Right ventricle myocardium superior (tissue), 1 donor: Measurements from ENCODE around the gene RIPK3. TPM values are rescaled to one million over a fixed set of nuclear protein-coding genes. Genes with fewer than 3 reads are reported as not detected.
A peak's percentile ranks its signal among the peaks of the same experiment; 100 is the strongest.

Experiments
- ATAC-seq: fragments of 200-7000 bp; cut with Tn5 transposase; one replicate; pipeline ENCODE4 v1.9.1; 2020; ENCODE audit warnings: mild to moderate bottlenecking; ENCODE audit not compliant: poor library complexity
- DNase-seq: peaks from one replicate; pipeline ENCODE4 v3.0.0-alpha.2; 2020
- intact Hi-C: fragments of 100-400 bp; cut with DNase I; formaldehyde crosslinking; loops from one replicate; pipeline ENCODE4 v1.11.2; 2022
- total RNA-seq: library from RNA; stranded (reverse); fragmentation: NEBNext Ultra II Directional; extraction: Animal tissue kit (Norgen Biotek cat#: 25700); gene quantifications from one replicate; pipeline ENCODE4 v1.2.1, GENCODE V29; 2021
- donor health status: DM: no; HTN: yes; CAD: no; lungs with severe emphysema.

The RIPK3 gene
- total RNA-seq, 1 donor from 2014 or later: 2.9 TPM

DNA sequence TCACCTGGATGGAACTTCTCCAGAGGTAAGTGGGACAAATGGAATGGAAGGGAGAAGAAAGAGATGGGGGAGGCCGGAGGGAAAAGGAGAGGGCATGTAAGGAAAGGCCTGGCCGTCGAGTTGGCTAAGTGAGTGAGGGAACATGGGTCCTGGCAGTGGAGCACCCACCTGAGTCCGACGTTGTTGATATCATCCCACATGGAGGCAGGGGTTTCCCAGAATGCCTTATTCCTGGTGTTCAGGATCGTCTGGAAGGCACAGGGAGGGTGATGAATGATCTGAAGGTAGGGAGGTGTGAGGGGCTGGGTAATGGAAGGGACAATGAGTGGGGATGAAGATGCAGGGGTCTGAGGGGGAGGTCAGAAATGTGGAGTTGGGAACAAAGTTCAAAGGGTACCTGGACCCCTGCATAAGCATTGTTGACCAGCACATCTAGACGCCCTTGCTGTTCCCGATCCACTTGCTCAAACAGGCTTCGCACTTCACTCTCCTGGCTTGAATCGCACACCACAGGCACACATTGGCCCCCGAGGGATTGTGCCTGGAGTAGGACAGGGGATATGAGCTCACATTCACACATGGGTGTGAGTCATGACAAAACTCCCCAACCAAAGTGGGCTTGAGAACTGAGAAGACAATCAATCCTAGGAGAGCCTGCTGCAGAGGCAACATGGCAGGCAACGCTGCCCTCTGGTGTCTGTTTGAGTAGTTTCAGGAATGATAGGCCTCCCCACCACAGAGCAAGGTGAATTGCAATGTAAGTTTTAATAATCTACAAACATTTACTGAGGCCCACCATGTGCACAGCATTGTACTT lies 43.2 kb downstream of the RIPK3 start:
- ATAC-seq (peak; percentile 62), DNase-seq (peak; percentile 70)
- intact Hi-C loops: loop anchor here (2.0 kb wide), 1 partner anchor 54 kb away; the partner anchor contains the start of gene TINF2

DNA sequence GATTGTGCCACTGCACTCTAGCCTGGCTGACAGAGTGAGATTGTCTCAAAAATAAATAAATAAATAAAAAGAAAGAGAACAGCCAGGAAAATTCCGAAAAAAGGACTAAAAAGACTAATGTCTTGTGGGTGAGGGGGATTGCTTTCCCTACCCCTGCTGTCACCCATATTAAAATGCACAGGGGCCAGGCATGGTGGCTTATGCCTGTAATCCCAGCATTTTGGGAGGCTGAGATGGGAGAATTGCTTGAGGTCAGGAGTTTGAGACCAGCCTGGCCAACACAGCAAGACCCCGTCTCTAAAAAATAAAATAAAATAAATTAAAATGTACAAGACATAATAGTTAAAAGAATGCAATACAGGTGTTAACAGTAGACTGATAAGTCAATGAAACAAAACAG lies 46.3 kb downstream of the RIPK3 start:
- intact Hi-C loops: loop anchor here (5.0 kb wide), 1 partner anchor 36 kb away; no protein-coding TSS in a partner anchor
- ATAC-seq (no peak), DNase-seq (no peak)

DNA sequence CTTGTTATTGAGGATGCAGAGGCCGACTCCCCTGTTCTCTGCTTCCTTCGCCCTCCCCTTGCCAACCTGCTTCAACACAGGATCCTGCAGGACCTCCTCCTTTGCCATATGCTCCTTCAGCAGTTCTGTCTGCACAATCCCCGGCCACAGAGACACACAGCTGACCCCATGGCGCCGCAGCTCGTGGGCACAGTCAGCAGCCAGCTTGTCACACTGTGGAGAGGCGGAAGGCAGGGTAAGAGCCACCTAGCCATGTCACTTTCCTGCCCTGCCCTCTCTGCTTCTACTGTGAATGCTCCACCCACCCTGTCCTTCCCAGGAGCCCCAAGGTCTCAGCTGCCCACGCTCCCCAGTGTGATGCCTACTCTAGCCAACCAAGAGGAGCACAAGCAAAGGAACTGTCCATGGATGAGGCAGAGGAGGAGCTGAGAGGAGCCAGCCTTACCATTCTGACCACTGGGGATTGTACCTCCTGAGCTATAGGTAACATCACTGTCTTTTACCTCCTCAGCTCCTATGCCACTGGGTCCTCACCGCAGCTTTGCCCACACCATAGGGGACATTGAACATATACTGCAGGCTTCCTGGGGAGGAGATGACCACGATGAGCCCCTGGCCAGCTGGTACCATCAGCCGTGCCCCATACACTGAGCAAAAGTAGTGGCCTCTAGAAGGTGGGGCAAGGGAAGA lies 47.5 kb downstream of the RIPK3 start:
- ATAC-seq (no peak), DNase-seq (no peak)
- intact Hi-C loops: loop anchor here (5.0 kb wide), 1 partner anchor 35 kb away; no protein-coding TSS in a partner anchor

DNA sequence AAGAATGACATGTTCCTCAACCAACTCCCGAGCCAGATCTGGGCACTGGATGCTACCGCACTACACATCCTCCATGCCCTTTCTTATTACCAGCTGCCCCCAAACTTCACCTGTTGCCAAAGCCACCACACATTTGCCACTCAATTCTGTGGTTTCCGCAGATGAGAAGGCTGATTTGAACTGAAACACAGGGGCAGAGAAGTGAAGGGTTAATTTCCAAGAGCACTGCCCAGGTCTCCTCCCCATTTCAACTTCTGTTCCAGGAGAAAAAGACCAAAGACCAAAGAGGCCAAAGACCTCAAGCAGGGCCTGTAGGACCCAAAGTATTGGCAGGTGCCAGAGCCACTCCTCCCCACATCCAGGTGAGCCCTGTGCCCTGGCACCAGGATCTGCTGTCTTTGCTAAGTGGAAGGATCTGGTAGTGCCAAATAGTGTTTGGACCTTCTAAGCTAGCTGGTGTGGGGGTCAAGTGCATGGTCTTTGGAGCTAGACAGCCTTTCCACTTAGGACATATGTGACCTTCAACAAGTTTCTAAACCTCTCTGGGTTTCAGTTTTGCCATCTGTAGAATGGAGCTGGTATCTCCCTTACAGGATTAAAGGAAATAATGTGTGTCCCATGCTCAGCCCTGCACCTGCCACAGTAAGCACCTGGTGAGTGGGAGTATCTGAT lies 48.2 kb downstream of the RIPK3 start:
- DNase-seq (no peak), ATAC-seq (no peak)
- intact Hi-C loops: loop anchor here (5.0 kb wide), 1 partner anchor 34 kb away; no protein-coding TSS in a partner anchor

DNA sequence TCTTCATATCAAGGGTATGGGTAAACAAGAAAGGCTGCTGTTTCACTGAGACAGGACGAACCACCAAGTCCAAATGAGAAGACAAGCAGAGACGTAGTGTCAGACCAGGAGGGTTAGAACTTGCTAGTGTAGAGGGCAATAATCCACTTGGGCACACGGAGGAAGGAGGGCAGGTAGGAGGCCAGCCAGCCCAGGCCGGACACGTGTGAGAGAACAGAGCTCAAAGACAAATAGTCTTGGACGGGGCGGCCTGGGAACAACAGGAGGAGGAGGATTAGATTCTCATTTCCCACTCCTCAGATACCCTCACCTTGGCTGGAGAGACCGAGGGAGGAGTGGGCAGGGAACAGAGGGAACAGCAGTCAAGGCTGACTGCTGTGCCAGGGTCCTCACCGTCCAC lies 49.0 kb downstream of the RIPK3 start:
- no peak for ATAC-seq

DNA sequence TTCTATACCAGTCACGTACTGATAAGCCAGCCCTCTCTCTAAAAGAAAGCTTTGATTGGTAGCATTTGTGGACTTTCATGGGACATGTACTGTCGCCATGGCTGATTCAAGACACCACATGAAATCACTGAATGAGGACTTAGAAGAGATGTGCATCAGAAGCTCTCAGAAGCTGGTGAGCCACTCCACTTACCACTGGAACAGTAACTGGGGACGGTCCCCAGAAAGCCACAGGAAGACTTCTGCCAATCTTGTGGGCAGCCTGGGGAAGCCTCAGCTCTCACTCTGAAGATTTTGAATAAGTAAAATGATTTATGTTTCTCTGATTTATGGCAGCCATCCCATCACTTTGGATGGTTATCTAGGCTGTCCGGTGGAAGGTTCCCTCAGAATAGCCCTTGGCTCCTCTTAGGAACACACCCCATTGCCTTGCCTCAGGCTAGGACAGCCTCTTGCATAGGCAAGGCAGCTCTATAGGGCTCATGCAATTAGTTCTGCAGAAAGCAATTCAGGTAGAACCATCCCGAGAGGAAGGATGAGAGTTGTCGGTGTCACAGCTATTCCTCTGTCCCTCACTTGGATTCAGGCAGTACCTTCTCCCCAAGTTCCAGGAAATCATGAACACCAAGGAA lies 50.0 kb downstream of the RIPK3 start:
- DNase-seq (no peak), ATAC-seq (no peak)
- intact Hi-C loops: loop anchor here (5.0 kb wide), 1 partner anchor 32 kb away; no protein-coding TSS in a partner anchor

More for the DNA sequence above, 49.0 kb downstream of the RIPK3 start:
- intact Hi-C loops: loop anchor here (5.0 kb wide), 1 partner anchor 33 kb away; no protein-coding TSS in a partner anchor
- no peak for DNase-seq

DNA sequence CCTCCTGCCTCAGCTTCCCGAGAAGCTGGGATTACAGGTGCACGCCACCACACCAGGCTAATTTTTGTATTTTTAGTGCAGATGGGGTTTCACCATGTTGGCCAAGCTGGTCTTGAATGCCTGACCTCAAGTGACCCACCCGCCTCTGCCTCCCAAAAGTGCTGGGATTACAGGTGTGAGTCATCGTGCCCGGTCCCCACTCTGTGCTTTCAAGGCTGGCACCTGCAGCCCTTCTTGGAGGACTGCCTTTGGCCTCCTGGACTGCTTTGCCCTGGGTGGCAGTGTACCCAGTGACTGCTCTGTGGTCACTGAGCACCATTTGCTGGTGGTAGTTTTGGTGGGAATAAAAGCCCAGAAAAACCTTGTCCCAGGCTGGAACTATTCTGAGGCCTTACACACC lies 52.8 kb downstream of the RIPK3 start:
- intact Hi-C loops: no loop called here
- DNase-seq (no peak), ATAC-seq (no peak)

Other genes starting within 250 kb of the RIPK3 start
- gene PCK2, start 245.7 kb downstream of the RIPK3 start, total RNA-seq: 2.7 TPM
- 81.7 TPM for gene DCAF11, start 225.2 kb downstream of the RIPK3 start, total RNA-seq
- gene NRL, start 225.0 kb downstream of the RIPK3 start, total RNA-seq: 0.75 TPM
- 126 TPM for gene FITM1, start 209.3 kb downstream of the RIPK3 start, total RNA-seq
- 129 TPM for gene PSME1, start 203.8 kb downstream of the RIPK3 start, total RNA-seq
- gene EMC9, start 198.4 kb downstream of the RIPK3 start, total RNA-seq: 14.4 TPM
- gene PSME2, start 193.4 kb downstream of the RIPK3 start, total RNA-seq: 88.8 TPM
- 29.5 TPM for gene RNF31, start 192.5 kb downstream of the RIPK3 start, total RNA-seq
- 24.0 TPM for gene IRF9, start 178.7 kb downstream of the RIPK3 start, total RNA-seq
- gene REC8, start 167.9 kb downstream of the RIPK3 start, total RNA-seq: 1.7 TPM
- gene IPO4, start 151.2 kb downstream of the RIPK3 start, total RNA-seq: 10.5 TPM
- gene TM9SF1, start 144.6 kb downstream of the RIPK3 start, total RNA-seq: 19.2 TPM
- not detected for gene TSSK4, start 134.3 kb downstream of the RIPK3 start, total RNA-seq
- 26.6 TPM for gene CHMP4A, start 126.5 kb downstream of the RIPK3 start, total RNA-seq
- gene MDP1, start 123.9 kb downstream of the RIPK3 start, total RNA-seq: 18.9 TPM
- 212 TPM for gene NEDD8, start 107.6 kb downstream of the RIPK3 start, total RNA-seq
- 26.2 TPM for gene GMPR2, start 107.1 kb downstream of the RIPK3 start, total RNA-seq
- gene TINF2, start 97.4 kb downstream of the RIPK3 start, total RNA-seq: 28.7 TPM
- gene TGM1, start 76.8 kb downstream of the RIPK3 start, total RNA-seq: 1.1 TPM
- 20.3 TPM for gene RABGGTA, start 68.4 kb downstream of the RIPK3 start, total RNA-seq
- 5.2 TPM for gene DHRS1, start 40.2 kb downstream of the RIPK3 start, total RNA-seq
- 23.4 TPM for gene NOP9, start 40.1 kb downstream of the RIPK3 start, total RNA-seq
- gene CIDEB, start 32.0 kb downstream of the RIPK3 start, total RNA-seq: 2.9 TPM
- 0.65 TPM for gene LTB4R2, start 29.9 kb downstream of the RIPK3 start, total RNA-seq
- 1.8 TPM for gene LTB4R, start 28.5 kb downstream of the RIPK3 start, total RNA-seq
- gene ADCY4, start 4.9 kb downstream of the RIPK3 start, total RNA-seq: 20.6 TPM
- gene NFATC4, start 28.2 kb upstream of the RIPK3 start, total RNA-seq: 25.6 TPM
- gene NYNRIN, start 59.0 kb upstream of the RIPK3 start, total RNA-seq: 8.8 TPM
- gene CBLN3, start 89.7 kb upstream of the RIPK3 start, total RNA-seq: 0.65 TPM
- 22.5 TPM for gene KHNYN, start 90.0 kb upstream of the RIPK3 start, total RNA-seq
- gene SDR39U1, start 102.8 kb upstream of the RIPK3 start, total RNA-seq: 84.7 TPM
- gene CMA1, start 168.3 kb upstream of the RIPK3 start, total RNA-seq: 1.9 TPM
- gene CTSG, start 236.3 kb upstream of the RIPK3 start, total RNA-seq: 2.4 TPM